ENCODE results near the gene NTN1. TPM values are rescaled to one million over a fixed set of nuclear protein-coding genes. Genes with fewer than 3 reads are reported as not detected.

Gene NTN1
- total and polyA plus RNA-seq, 2 of the 4 experiments (the other 2 are of a cell fraction) = under 0.01 to 0.07 TPM

DNA sequence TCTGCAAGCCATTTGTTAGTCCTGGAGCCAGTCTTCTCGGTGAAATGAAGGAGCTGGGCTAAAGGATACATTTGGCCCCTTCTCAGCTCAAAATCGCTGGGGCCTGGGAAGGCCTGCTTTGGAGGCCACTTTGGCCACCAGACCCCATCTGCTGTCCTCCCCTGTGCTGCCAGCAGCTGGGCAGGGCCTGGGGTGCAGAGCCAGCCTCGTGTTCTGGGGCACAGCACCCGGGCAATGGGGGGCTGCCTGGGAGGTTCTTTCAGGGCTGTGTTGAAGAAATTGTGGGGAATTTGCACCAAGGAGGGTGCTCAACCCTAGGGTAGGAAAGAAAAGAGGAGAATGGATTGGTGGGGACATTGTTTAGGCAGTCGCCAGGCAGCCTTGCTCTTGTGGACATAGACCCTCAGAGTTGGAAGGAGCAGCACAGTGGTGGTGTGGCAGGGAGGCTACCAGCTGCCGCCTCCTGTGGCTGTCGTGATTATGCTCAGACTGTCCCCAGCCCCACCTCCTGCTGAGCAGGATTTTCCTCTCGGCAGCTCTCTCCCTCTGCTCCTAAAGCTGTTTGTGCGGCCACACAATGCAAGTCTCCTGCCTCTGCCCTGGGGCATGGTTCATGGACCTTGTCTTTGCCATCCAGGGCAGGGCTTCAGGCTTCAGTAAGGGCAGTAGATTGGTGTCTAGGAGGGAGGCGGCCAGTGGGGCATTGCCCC is 174.8 kb downstream of the NTN1 start:
- no peaks in the 10 kb centered on the region for H3K4me1 ChIP-seq (ENCODE audit: control insufficient read depth, insufficient read depth, low read length)
- no peak overlapping the region for H4K8ac ChIP-seq (ENCODE audit: low read depth in 2 of 2, low read length in 2 of 2)
- H2AK5ac ChIP-seq (ENCODE audit: low read depth, low read length) = no peak overlapping the region
- no peak overlapping the region for H3K14ac ChIP-seq (replicated peaks; ENCODE audit: low read depth, low read length)
- TF ChIP-seq RFX5 (IDR thresholded peaks at IDR 0.05; ENCODE audit: low read depth, low read length) (no peak), MXI1 (IDR thresholded peaks at IDR 0.05; ENCODE audit: borderline replicate concordance, low read depth, low read length) (no peak), CEBPB (IDR thresholded peaks at IDR 0.05; ENCODE audit: low read depth, low read length) (no peak), CHD1 (IDR thresholded peaks at IDR 0.05; ENCODE audit: low read depth, low read length) (no peak), MAZ (IDR thresholded peaks at IDR 0.05; ENCODE audit: borderline replicate concordance, low read depth, low read length) (no peak), RAD21 (IDR thresholded peaks at IDR 0.05; ENCODE audit: low read length) (no peak), ELK1 (IDR thresholded peaks at IDR 0.05; ENCODE audit: borderline replicate concordance, low read depth, low read length) (no peak), NFE2L2 (IDR thresholded peaks at IDR 0.05; ENCODE audit: low read depth, low read length) (no peak), POLR2A (IDR thresholded peaks at IDR 0.05; ENCODE audit: low read depth, low read length) (no peak), MAFK (IDR thresholded peaks at IDR 0.05; ENCODE audit: low read depth, low read length) (no peak), BHLHE40 (IDR thresholded peaks at IDR 0.05; ENCODE audit: low read depth, low read length) (no peak)
- TF ChIP-seq, protein P1, sequence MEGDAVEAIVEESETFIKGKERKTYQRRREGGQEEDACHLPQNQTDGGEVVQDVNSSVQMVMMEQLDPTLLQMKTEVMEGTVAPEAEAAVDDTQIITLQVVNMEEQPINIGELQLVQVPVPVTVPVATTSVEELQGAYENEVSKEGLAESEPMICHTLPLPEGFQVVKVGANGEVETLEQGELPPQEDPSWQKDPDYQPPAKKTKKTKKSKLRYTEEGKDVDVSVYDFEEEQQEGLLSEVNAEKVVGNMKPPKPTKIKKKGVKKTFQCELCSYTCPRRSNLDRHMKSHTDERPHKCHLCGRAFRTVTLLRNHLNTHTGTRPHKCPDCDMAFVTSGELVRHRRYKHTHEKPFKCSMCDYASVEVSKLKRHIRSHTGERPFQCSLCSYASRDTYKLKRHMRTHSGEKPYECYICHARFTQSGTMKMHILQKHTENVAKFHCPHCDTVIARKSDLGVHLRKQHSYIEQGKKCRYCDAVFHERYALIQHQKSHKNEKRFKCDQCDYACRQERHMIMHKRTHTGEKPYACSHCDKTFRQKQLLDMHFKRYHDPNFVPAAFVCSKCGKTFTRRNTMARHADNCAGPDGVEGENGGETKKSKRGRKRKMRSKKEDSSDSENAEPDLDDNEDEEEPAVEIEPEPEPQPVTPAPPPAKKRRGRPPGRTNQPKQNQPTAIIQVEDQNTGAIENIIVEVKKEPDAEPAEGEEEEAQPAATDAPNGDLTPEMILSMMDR (conservative IDR thresholded peaks at IDR 0.05; ENCODE audit: low read depth, low read length) = no peak
- H2BK15ac ChIP-seq (ENCODE audit: low read depth, low read length) = no peak overlapping the region
- ATAC-seq (ENCODE audit: low read depth) (no peak), DNase-seq (no peak)
- no peak overlapping the region for H2BK5ac ChIP-seq (ENCODE audit: low read depth, low read length, poor library complexity, severe bottlenecking)
- H3K27me3 ChIP-seq (ENCODE audit: control insufficient read depth, insufficient read depth, low read length) = peaks cover 14% of the 10 kb centered on the region; the same call in 1 of the 2 replicates
- no peaks in the 10 kb centered on the region for H3K36me3 ChIP-seq (ENCODE audit: control insufficient read depth, insufficient read depth, low read length)
- H3K4me3 ChIP-seq (ENCODE audit: insufficient read depth, low read depth, low read length) = no peak overlapping the region
- dilution Hi-C loops (cut with HindIII; ENCODE audit: low sequenced_read_pairs, unreplicated experiment) = no loop called here
- intact Hi-C loops (cut with micrococcal nuclease) = no loop called here
- H2BK120ac ChIP-seq (ENCODE audit: low read depth, low read length) = no peak overlapping the region
- no peaks in the 10 kb centered on the region for H3K79me1 ChIP-seq (ENCODE audit: low read depth in 1 of 2, low read length in 2 of 2)
- H3K18ac ChIP-seq (ENCODE audit: low read depth, low read length) = no peak overlapping the region
- no peak overlapping the region for H4K5ac ChIP-seq (ENCODE audit: low read depth, low read length)
- H4K91ac ChIP-seq (ENCODE audit: insufficient read depth, low read depth, low read length) = no peak overlapping the region
- H3K9me3 ChIP-seq (ENCODE audit: control insufficient read depth, insufficient read depth, low read length) = no peaks in the 10 kb centered on the region; the same call in 1 of the 2 replicates
- no peaks in the 10 kb centered on the region for H4K20me1 ChIP-seq (ENCODE audit: insufficient read depth, low read length)
- no TSS peak for BruUV-seq (replicated peaks)
- in situ Hi-C loops (cut with MboI; ENCODE audit: low sequenced_read_pairs) = no loop called here
- H3K4me2 ChIP-seq (ENCODE audit: low read depth, low read length) = no peak overlapping the region
- ChIA-PET POLR2A (ENCODE audit: unreplicated experiment) (no interaction called here), CTCF (no interaction called here)
- no peak overlapping the region for H3K56ac ChIP-seq (ENCODE audit: extremely low read depth, insufficient read depth, low read length)
- no peak overlapping the region for H2BK20ac ChIP-seq (ENCODE audit: low read depth, low read length)
- 6% methylated on average over 3 of the region's 10 CpGs; no CpG with 5 or more reads in 1 of the 2 experiments for WGBS, 2 experiments (ENCODE audit: extremely low coverage in 2 of 2, insufficient read length in 1 of 2)
- no peaks in the 10 kb centered on the region; the same call in 1 of the 2 replicates for H3K9me1 ChIP-seq (ENCODE audit: insufficient read depth, low read length)
- H2AK9ac ChIP-seq (replicated peaks; ENCODE audit: low read depth, low read length, poor library complexity) = no peak overlapping the region
- no peak overlapping the region for H3K9ac ChIP-seq (ENCODE audit: low read depth, low read length)
- no peak overlapping the region for H3K4ac ChIP-seq (ENCODE audit: low read depth, low read length)
- H2AFZ ChIP-seq (replicated peaks; ENCODE audit: low read length, poor library complexity) = no peak overlapping the region
- no peak overlapping the region for H3K27ac ChIP-seq (ENCODE audit: insufficient read depth, low read length)
- no peak overlapping the region for H3K23ac ChIP-seq (ENCODE audit: low read depth, low read length)
